Fibroblast of peridontal ligament (primary cell): ENCODE results near the gene LMTK3.

Source experiments
- DNase-seq: peaks from one replicate; pipeline ENCODE4 v3.0.0-alpha.2; 2010; ENCODE audit errors: extremely low read depth

Gene LMTK3, protein sequence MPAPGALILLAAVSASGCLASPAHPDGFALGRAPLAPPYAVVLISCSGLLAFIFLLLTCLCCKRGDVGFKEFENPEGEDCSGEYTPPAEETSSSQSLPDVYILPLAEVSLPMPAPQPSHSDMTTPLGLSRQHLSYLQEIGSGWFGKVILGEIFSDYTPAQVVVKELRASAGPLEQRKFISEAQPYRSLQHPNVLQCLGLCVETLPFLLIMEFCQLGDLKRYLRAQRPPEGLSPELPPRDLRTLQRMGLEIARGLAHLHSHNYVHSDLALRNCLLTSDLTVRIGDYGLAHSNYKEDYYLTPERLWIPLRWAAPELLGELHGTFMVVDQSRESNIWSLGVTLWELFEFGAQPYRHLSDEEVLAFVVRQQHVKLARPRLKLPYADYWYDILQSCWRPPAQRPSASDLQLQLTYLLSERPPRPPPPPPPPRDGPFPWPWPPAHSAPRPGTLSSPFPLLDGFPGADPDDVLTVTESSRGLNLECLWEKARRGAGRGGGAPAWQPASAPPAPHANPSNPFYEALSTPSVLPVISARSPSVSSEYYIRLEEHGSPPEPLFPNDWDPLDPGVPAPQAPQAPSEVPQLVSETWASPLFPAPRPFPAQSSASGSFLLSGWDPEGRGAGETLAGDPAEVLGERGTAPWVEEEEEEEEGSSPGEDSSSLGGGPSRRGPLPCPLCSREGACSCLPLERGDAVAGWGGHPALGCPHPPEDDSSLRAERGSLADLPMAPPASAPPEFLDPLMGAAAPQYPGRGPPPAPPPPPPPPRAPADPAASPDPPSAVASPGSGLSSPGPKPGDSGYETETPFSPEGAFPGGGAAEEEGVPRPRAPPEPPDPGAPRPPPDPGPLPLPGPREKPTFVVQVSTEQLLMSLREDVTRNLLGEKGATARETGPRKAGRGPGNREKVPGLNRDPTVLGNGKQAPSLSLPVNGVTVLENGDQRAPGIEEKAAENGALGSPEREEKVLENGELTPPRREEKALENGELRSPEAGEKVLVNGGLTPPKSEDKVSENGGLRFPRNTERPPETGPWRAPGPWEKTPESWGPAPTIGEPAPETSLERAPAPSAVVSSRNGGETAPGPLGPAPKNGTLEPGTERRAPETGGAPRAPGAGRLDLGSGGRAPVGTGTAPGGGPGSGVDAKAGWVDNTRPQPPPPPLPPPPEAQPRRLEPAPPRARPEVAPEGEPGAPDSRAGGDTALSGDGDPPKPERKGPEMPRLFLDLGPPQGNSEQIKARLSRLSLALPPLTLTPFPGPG (N-terminal part only)

DNA sequence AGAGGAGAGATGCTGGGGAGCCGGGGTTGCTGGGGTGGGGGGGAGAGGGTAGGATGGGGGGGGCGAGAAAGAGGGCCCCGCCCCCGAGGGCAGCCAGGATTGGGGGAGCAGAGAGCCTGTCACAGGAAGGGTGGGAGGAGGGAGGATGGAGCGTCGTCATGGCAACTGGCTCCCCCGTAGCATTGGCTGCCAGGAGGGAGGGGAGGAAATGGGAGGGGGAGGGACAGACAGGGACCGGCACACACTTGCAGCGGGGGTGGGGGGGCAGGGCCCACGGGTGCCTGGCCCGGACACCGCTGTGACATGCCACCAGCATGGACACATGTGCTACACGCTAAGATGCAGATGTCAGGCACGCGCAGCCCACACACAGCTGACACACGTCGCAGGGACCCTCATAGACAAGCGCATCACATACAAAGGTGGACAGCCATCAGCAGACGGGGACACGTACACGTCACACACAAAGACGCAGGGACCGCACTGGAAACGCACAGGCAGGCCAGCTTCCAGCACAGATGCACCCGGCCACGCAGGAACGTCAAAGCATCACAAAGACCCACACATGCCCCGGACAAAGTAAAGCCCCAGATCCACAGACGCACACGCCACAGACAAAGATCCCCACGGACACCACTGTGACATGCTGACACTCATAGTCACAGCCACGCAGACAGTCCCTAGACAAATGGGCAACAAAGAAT lies at the start of gene LMTK3:
LMTK3 (minus strand) TSS at position 36 of the 704 bp plus-strand sequence. CDS start 259 bp downstream, outside the sequence.
- DNase-seq: no peak

DNA sequence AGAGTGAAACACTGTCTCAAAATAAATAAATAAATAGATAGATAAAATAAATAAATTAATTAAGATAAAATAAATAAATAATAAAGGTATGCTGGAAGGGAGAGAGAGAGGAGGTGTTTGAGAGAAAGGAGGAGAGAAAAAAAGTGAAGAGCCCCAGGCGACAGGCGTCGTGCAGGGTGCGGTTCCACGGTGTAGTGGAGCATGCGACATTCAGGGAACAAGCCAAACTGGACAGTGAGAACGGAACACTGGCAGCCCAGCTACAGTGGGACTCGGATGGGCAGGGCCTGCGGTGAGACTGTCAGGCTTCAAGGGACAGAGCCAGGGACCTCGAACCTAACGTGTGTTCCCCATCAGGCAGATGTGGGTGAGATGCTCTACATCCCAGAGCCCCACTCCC lies 49.8 kb upstream of the LMTK3 start:
- DNase-seq: no peak

DNA sequence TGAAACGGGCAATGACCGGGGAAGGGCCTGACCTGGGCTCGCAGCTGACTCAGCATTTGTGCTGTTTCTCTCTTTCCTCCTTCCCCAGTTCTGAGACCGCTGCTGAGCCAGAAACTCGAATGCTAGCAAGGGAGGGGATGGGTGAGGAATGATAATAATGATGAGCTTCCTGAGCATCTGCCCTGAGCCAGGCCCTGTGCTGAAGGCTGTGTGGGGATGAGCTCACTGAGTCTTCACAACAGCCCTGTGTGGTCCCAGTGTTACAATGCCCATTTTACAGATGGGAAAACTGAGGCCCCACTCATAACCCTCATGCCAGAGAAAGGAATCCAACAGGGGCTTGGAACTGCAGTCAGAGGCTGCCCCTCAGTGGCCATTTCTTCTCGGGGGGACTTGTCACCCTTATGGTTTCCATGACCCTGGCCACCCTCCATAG lies 48.5 kb upstream of the LMTK3 start:
- DNase-seq: no peak

DNA sequence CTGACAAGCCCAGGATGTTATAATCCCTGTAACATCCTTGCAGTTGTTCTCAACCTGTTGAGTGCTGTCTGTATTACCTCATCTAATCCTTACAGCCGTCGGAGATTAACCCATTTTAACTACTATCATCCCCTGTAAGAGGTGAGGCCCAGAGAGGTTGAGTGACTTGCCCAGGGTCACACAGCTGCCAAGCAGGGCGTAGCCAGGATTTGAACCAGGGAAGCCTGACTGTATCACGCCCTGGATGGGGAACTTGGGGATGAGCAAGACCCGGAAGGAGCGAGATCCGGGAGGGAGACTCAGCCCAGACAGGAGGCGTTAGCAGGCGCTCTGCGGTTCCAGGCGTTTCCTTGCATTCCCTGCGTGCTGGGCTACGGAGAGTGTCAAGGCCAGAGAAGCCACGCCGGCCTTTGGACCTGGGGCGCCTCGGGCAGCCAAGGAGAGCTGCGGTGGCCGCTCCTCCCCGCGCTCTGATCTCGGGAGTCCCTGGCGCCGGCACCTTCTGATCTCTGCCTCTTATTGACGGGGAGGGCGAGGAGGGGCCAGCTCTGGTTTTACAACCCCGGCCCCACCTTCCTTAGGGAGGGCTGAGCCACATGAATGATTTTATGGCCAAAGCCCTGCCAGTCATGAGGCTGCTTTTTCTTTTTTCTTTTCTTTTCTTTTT lies 46.5 kb upstream of the LMTK3 start:
- DNase-seq: peak; percentile 25

DNA sequence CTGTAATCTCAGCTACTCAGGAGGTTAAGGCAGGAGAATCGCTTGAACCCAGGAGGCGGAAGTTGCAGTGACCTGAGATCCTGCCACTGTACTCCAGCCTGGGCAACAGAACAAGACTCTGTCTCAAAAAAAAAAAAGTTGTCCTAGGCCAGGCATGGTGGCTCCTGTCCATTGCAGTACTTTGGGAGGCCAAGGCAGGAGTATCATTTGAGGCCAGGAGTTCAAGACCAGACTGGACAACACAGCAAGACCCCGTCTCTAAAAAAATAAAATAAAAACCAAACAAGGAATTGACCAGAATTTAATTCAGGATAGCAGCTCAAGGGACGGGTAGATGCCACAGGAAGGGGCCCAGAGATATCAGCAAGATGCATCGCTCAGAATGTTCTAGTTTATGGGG lies 45.2 kb upstream of the LMTK3 start:
- no peak for DNase-seq

DNA sequence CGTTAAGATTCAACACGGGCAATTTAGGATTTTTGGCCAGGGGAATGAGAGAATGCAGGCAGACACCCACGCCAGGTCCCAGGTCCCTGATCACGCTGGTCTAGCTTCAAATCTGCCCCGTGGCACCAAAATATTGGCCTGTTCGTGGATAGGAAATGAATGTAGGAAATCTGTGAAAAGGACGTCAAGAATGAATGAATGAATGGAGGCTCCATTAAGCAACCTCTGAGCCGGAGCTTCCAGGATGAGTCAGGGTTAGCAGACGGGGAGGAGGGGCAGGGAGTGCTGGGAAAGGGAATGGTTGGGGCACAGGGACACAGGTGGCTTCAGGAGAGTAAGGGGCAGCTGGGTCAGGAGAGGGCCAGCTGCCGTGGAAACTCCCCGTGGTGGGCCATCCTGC lies 44.5 kb upstream of the LMTK3 start:
- peak; percentile 43 for DNase-seq

DNA sequence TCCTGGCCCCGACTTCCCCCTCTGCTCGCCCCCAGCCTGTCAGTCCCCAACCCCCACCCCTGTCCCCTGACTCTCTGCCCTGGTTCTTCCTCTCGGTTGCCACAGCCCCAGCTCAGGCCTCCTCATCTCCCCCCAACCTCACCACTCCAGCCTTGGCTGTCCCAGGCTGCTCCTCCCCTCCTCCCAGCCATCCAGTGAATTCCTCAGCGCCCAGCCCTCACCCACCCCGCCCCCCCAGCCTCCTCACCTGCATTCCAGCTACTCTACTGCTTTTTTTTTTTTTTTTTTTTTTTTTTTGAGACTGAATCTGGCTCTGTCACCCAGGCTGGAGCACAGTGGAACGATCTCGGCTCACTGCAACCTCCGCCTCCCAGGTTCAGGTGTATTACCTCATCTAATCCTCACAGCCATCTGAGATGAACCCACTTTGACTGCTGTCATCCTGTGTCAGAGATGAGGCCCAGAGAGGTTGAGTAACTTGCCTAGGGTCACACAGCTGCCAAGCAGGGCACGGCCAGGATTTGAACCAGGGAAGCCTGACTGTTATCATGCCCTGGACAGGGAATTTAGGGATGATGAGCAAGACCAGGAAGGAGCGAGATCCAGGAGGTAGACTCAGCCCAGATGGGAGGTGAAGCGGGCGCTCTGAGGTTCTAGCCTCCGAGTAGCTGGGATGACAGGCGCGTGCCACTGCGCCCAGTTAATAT lies 42.9 kb upstream of the LMTK3 start:
- DNase-seq: no peak

DNA sequence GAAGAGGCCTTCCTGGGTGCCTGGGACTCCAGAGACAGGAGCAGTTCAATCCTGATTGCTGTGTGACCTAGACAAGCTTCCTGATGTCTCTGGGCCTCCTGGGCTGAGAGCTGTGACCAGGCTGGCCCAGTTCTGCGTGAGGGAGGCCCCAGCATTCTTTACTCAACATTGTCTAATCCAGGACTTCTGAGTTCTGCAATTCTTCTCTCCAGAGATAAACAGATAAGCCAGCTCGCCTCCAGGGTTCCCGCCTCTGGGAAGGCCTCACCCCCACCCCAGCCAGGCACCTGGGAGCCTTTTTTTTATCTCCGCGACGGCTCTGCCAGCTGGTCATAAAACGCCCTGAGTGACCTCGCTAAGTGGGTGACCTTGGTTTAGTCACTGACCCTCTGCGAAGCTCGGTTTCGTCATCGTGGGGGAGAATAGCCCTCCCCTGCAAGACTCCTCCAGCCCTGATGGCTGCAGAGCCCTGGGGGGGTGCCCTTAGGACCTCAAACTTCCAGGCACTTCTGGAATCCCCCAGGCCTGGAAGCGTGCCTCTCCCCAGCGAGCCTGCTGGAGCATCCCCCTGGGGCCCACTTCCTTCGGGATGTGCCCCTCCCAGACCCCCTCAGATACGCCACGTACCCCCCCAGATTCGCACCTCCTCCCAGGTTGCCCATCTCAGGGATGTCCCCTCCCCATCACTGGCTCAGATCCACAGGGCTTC lies 42.2 kb upstream of the LMTK3 start:
- peak; percentile 43 for DNase-seq

DNA sequence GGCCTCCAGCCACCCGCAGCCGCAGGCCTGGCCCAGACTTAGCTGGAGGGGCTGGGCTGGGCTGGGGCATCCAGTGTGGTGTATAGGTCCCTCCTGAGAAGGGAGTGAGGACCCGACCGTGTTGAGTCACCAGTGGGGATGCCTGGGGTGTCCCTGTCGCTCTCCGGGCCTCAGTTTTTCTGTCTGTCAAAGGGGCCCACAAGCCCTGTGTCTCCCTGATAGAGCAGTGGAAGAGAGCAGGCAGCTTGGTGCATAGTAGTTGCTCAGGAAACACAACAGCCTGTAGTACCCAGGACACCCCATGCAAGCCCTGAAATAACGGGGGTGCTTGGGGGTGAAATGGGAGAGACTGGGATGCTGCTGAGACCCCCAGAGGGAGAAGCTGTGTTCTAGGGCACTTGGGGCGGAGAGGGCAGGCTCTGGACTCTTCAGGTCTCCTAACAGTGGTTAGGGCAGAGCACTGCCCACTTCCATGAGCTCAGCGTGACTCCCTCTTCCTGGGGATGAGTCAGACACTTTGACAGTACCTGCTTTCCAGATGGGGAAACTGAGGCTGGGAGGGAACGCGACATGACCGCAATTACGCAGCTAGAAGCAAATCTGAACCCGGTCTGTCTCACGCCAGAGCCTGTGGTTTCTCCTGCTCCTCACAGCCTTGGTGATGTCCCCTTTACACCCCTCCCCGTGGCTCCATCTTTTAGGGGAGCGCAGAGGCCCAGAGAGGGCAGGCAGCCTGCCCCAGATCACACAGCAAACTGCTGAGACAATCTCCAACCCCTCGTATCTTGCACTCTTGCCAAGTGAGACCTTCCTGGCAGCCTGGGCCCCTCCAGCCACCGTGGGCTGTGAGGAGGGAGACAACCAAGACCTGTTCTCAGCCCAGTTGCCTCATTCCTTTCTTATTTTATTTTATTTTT lies 41.0 kb upstream of the LMTK3 start:
- no peak for DNase-seq

DNA sequence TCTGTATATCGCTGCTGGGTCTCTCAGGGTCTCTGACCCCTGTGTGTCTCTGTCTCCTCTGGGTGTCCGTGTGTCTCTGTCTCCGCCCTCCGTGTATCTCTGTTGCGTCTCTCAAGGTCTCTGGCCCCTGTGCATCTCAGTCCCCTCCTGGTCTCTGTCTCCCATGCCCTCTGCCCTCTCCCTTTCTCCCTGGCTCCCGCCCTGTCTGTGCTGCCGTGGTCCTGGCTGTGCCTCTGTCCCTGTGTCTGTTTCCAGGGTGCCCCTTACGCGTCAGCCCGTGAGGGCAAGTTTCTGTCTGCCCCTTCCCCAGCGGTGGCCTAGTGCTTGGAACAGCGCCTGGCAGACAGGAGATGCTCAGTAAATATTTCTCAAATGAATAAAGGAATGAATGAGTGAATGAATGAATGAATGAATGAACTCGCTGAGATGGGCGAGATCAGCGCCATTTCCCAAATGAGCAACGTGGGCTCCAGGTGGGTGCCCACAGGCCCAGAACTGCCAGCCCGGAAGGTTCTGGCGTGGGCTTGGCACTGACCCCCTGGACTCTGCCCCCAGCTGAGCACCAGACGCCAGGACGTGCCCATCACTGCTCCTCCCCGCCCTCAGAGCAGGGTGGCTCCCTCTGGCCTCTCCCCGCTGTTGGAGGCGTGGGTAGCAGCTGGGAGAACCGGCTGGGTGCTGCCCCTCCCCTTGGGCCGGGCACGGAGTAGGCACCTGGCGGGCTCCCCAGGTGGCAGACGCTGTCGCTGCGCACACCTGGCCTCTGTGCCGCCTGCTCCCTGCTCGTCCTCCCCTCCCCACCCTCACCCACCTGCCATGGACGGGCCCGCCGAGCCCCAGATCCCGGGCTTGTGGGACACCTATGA lies 40.0 kb upstream of the LMTK3 start, which contains the start of gene SULT2B1:
SULT2B1 (plus strand) TSS at position 736 of the 866 bp plus-strand sequence; CDS start at position 817, 81 bp downstream.
- no peak for DNase-seq

DNA sequence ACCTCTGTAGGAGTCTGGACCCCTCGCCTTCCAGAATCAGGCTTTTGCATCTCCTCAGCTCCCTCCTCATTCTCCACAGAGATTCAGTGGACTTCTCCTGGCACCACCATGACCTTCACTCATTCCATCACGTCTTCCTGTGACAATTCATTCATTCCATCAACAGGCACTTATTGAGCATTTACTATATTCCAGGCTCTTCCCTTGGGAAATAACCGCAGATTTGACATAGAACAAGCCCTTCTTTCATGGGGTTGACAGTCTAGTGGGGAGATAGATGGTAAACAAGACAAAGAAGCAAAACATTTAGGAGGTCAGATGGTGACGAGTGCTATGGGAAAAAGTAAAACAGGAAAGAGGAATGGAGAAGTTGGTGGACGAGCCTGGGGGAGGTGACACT lies 37.7 kb upstream of the LMTK3 start:
- DNase-seq: no peak

DNA sequence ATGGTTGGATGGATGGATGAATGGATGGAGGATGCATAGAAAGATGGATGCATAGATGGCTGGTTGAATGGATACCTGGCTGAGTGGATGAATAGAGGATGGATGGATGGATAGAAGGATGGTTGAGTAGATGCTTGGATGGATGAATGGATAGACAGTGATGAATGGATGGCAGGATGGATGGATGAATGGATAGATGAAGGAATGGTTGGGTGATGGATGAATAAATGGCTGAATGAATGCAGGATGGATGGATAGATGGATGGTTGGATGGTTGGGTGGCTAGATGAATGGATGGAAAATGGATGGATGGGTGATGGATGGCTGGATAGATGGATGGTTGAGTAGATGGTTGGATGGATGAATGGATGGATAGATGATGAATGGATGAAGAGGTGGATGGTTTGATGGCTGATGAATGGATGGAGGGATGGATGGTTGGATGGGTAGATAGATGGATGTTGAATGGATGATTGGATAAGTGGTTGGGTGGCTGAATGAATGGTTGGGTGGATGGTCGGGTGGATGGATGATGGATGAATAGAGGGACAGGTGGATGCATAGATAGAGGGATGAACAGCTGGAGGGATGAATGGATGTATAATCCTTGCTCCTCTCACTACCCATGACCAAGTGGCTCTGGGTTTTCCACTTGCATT lies 36.7 kb upstream of the LMTK3 start:
- DNase-seq: no peak

DNA sequence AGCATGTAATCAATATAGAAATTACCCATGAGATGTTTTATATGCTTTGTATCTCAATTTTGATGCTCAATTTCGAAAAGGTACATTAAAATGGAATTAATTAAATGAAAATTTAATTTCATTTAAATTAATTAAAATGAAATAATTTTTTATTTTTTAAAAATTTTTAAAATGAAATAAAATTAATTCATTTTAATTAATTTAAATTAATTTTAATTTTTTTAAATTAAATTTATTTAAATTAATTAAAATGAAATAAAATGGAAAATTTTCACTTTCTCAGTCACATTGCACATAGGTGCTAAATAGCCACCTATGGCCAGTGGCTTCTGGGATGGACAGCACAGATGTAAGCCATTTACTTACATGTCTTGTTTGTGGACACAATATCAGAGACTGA lies 36.1 kb upstream of the LMTK3 start:
- DNase-seq: no peak

DNA sequence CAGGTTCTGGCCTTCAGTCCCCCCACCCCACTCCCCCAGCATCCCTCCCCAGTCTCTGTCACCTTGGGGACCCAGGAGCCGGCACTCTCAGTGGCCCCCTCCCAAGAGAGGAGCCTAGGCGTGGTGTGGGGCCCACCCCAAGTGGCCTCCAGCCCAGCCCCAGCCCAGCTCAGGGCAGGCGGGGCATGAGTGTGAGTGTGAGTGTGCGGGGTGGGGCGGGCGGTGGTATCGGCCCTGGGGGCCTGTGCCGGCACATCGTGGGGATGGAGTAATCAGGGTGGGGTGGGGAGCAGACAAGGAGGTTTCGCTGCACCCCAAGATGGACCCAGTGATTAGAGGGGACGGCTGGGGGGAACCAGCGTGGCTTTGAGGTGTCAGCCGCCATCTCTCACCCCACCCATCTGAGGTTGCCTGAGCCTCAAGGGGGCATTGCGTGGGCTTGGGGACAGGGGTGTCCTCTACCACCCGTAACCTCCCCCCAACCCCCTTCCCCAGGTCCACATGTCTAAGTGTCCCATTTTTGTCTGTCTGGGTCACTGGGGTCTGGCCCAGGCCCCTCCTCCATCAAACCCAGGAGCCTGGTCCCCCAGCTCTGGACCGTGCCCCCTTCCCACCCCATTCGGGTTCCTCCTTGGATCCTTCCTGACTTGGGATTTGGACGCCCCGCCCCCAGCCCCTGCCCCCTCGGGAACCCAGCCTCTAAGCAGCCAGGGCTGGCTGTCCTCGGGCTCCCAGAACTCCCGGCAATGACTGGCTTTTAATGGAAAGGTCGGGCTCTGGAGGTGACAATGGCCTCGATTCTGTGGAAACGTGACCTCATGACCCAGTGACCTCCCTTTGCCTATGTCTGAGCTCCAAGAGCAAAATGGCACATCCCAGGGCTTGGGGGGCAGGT lies 33.5 kb upstream of the LMTK3 start:
- DNase-seq: no peak

DNA sequence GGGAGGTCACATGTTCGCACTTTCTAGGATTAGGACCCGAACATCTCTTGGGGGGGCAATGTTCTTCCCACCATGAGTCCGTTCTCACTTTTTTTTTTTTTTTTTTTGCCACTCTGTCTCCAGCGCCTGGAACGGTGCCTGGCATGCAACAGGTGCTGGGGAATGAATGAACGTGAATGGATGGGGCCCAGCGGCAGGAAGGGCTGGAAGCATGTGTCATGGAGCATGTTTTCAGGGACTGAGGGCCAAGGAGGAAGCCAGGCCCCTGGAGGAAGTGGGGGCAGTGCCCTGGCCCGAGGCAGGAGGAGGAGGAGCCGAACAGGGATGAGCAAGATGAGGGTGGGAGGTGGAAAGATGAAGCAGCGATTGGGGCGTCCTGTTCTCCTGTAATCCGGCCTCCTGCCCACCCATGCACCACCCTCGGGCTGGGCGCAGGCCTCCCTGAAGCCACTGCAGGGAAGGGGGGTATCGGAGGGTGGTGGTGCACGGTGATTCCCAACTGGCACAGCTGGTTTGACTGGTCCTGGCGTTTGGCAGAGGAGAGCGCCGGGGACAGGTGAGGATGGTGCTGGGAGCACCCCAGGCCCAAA lies 31.6 kb upstream of the LMTK3 start:
- DNase-seq: no peak
